ENCODE data around the gene SLCO4C1. TPM values are rescaled to one million over a fixed set of nuclear protein-coding genes. Genes with fewer than 3 reads are reported as not detected.

The SLCO4C1 gene
- total RNA-seq, 2 donors from 2014 or later, result 0.08 to 0.22 TPM

DNA sequence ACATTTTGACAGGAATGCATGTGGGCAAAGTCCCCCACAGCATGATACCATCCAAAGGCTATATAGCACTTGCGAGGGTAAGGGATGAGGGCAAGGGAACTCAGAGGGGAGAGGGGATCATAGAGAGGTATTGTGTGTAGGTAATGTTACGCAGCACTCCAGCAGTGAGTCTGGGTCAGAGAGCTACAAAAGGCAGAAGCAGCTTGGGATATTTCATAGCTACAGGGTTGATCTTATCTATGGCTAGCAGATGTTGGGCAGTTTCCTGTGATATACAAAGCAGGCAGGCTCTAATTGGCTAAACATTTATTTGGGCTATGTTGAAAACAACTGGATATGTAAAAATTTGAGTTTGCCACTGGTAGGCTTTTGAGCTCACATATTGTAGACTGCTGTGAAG lies 17.8 kb upstream of the SLCO4C1 start:
- Histone ChIP-seq H3K4me1 (no peaks in the 10 kb centered on the region), H3K9me3 (no peaks in the 10 kb centered on the region), H3K27ac (no peak overlapping the region), H3K36me3 (no peaks in the 10 kb centered on the region), H3K4me3 (no peak overlapping the region), H3K27me3 (no peaks in the 10 kb centered on the region)
- no peak for DNase-seq (ENCODE audit: low spot score)
- TF ChIP-seq CTCF (IDR thresholded peaks at IDR 0.05), result no peak

- Histone ChIP-seq H3K27me3 (no peaks in the 10 kb centered on the region), H3K4me1 (no peaks in the 10 kb centered on the region), H3K27ac (no peak overlapping the region), H3K36me3 (no peaks in the 10 kb centered on the region), H3K9me3 (no peaks in the 10 kb centered on the region), H3K4me3 (no peak overlapping the region)
- TF ChIP-seq CTCF (IDR thresholded peaks at IDR 0.05), result no peak
- DNase-seq (ENCODE audit: low spot score), result no peak
Observed at GRCh38 chr5:102312586-102313370, 16.7 kb upstream of the SLCO4C1 start.

GRCh38 chr5:102309586-102309985 lies 13.5 kb upstream of the SLCO4C1 start:
- Histone ChIP-seq H3K9me3 (no peaks in the 10 kb centered on the region), H3K4me1 (no peaks in the 10 kb centered on the region), H3K27ac (no peak overlapping the region), H3K36me3 (no peaks in the 10 kb centered on the region), H3K27me3 (no peaks in the 10 kb centered on the region), H3K4me3 (no peak overlapping the region)
- DNase-seq (ENCODE audit: low spot score), result no peak
- TF ChIP-seq CTCF (IDR thresholded peaks at IDR 0.05), result no peak

DNA sequence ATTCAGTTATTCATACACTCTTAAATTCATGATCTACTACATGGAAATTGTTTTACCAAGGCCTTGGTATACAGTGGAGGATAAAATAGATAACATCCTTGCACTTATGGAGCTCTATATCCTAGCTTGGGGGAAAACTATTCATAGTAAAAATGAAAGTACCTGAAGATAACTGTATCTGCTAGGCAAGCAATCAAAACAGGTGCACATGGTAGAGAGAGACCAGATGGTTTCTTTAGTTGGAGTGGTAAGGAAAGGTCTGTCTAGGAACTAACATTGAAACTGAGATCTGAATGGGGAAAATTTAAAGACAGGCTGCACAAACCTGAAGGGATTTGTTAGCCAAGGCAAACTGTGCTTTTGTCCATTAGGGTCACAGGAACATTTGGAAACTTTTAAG lies 11.1 kb upstream of the SLCO4C1 start:
- Histone ChIP-seq H3K27ac (no peak overlapping the region), H3K4me1 (no peaks in the 10 kb centered on the region), H3K36me3 (no peaks in the 10 kb centered on the region), H3K4me3 (no peak overlapping the region), H3K27me3 (no peaks in the 10 kb centered on the region), H3K9me3 (no peaks in the 10 kb centered on the region)
- DNase-seq (ENCODE audit: low spot score), result no peak
- no peak for TF ChIP-seq CTCF (IDR thresholded peaks at IDR 0.05)

GRCh38 chr5:102306121-102306520 lies 10.0 kb upstream of the SLCO4C1 start:
- H3K36me3 ChIP-seq, result no peaks in the 10 kb centered on the region
- DNase-seq (ENCODE audit: low spot score), result no peak
- H3K27ac ChIP-seq, result no peak overlapping the region
- no peaks in the 10 kb centered on the region for H3K4me1 ChIP-seq
- no peaks in the 10 kb centered on the region for H3K9me3 ChIP-seq
- H3K27me3 ChIP-seq, result no peaks in the 10 kb centered on the region
- H3K4me3 ChIP-seq, result no peak overlapping the region
- TF ChIP-seq CTCF (IDR thresholded peaks at IDR 0.05), result no peak
